ENCODE results near the gene KCNMB1.

DNA sequence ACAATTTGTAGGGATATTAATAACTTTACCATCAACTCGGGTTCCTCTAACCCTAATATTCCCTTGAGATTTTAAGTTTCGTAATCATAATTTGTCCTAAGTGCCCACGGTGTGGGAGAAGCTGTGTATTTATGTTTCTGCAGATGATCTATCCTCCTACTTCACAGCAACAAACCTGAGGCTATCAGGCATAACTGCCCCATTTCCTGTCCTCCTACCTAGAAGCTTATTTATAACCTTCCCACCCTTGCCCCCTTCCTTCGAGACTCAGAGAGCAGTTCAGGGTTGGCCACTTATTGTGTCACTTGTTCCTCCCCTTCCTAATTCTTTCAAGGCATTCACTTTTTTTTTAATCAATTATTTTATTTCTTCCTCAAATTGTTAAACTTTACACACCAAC lies 62.0 kb downstream of the KCNMB1 start:
- no peak for TF ChIP-seq CTCF (conservative IDR thresholded peaks at IDR 0.05 in 1 of 2, IDR thresholded peaks at IDR 0.05 in 1 of 2; ENCODE audit: low read depth in 1 of 2, low read length in 2 of 2)
- TF ChIP-seq EZH2 (IDR thresholded peaks at IDR 0.05; ENCODE audit: low read length, missing control alignments): no peak
